ENCODE results near the gene SEMA4D.
A peak's percentile ranks its signal among the peaks of the same experiment; 100 is the strongest.

- TF ChIP-seq, protein P1, sequence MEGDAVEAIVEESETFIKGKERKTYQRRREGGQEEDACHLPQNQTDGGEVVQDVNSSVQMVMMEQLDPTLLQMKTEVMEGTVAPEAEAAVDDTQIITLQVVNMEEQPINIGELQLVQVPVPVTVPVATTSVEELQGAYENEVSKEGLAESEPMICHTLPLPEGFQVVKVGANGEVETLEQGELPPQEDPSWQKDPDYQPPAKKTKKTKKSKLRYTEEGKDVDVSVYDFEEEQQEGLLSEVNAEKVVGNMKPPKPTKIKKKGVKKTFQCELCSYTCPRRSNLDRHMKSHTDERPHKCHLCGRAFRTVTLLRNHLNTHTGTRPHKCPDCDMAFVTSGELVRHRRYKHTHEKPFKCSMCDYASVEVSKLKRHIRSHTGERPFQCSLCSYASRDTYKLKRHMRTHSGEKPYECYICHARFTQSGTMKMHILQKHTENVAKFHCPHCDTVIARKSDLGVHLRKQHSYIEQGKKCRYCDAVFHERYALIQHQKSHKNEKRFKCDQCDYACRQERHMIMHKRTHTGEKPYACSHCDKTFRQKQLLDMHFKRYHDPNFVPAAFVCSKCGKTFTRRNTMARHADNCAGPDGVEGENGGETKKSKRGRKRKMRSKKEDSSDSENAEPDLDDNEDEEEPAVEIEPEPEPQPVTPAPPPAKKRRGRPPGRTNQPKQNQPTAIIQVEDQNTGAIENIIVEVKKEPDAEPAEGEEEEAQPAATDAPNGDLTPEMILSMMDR (IDR thresholded peaks at IDR 0.05; ENCODE audit: insufficient read depth, low read length) = no peak
- peak; percentile 87 for TF ChIP-seq POLR2AphosphoS5 (IDR thresholded peaks at IDR 0.05; ENCODE audit: low read depth)
Observed at GRCh38 chr9:89440548-89440947, 57.4 kb downstream of the SEMA4D start.

Measured in HL-60 (cell line).